Loucy (cell line): ENCODE measurements around the gene JARID2.

Source experiments
- H2AFZ ChIP-seq: fragments of 200-600 bp; sonication (generic); 2 replicates; pipeline ENCODE4 v1.6.0; 2016; ENCODE audit warnings: antibody characterized with exemption, mild to moderate bottlenecking, low read length, moderate library complexity
- H3F3A ChIP-seq: fragments of 200-600 bp; 2 replicates; pipeline ENCODE4 v1.6.0; 2016; ENCODE audit warnings: antibody characterized with exemption, low read depth, mild to moderate bottlenecking
- H3K27me3 ChIP-seq: fragments of 200-600 bp; sonication (generic); 2 replicates; pipeline ENCODE4 v1.6.1; 2014; ENCODE audit warnings: low read length, mild to moderate bottlenecking; ENCODE audit not compliant: insufficient read depth, poor library complexity, severe bottlenecking
- H3K36me3 ChIP-seq: fragments of 200-600 bp; sonication (generic); 2 replicates; pipeline ENCODE4 v1.6.1; 2016; ENCODE audit warnings: low read length; ENCODE audit not compliant: insufficient read depth
- H3K4me1 ChIP-seq: fragments of 200-600 bp; sonication (generic); 2 replicates; pipeline ENCODE4 v1.5.1; 2014; ENCODE audit warnings: low read length, mild to moderate bottlenecking; ENCODE audit not compliant: insufficient read depth, poor library complexity, severe bottlenecking
- H3K4me2 ChIP-seq: fragments of 200-600 bp; sonication (generic); 2 replicates; pipeline ENCODE4 v1.6.0; 2014; ENCODE audit warnings: antibody characterized with exemption, low read length, low read depth, mild to moderate bottlenecking; ENCODE audit not compliant: poor library complexity, severe bottlenecking
- H3K4me3 ChIP-seq: fragments of 200-600 bp; sonication (generic); 2 replicates; pipeline ENCODE4 v1.5.1; 2014; ENCODE audit warnings: low read length, mild to moderate bottlenecking, mixed read lengths; ENCODE audit not compliant: poor library complexity, severe bottlenecking
- H3K79me2 ChIP-seq: fragments of 200-600 bp; sonication (generic); 2 replicates; pipeline ENCODE4 v1.6.1; 2014; ENCODE audit warnings: low read length; ENCODE audit not compliant: insufficient read depth
- H3K9ac ChIP-seq: fragments of 200-600 bp; sonication (generic); 2 replicates; pipeline ENCODE4 v1.6.0; 2014; ENCODE audit warnings: mild to moderate bottlenecking, low read depth, low read length, moderate library complexity; ENCODE audit not compliant: poor library complexity, severe bottlenecking
- H3K9me2 ChIP-seq: fragments of 200-600 bp; sonication (generic); replicated peaks from 2 replicates; pipeline ENCODE4 v1.6.1; 2016; ENCODE audit warnings: low read depth, low read length, mixed read lengths
- H3K9me3 ChIP-seq: fragments of 200-600 bp; sonication (generic); 2 replicates; pipeline ENCODE4 v1.6.1; 2014; ENCODE audit warnings: mild to moderate bottlenecking, antibody characterized with exemption, low read length, low read depth; ENCODE audit not compliant: insufficient read depth
- H4K20me1 ChIP-seq: fragments of 200-600 bp; sonication (generic); 2 replicates; pipeline ENCODE4 v1.6.0; 2014; ENCODE audit warnings: antibody characterized with exemption, low read length, mild to moderate bottlenecking; ENCODE audit not compliant: insufficient read depth, poor library complexity, severe bottlenecking
- CTCF ChIP-seq: fragments of 200-600 bp; sonication (generic); conservative IDR thresholded peaks from 2 replicates; pipeline ENCODE4 v1.5.1; 2014; ENCODE audit warnings: mild to moderate bottlenecking, antibody characterized with exemption, low read length
- EZH2phosphoT487 ChIP-seq: fragments of 200-600 bp; IDR thresholded peaks from 2 replicates; pipeline ENCODE4 v1.6.1; 2018; ENCODE audit warnings: antibody characterized with exemption, mild to moderate bottlenecking, moderate library complexity, borderline replicate concordance

The JARID2 gene

GRCh38 chr6:15374119-15374518, 128.2 kb downstream of the JARID2 start:
- TF ChIP-seq EZH2phosphoT487 (no peak), CTCF (no peak)

GRCh38 chr6:15375018-15375417, 129.1 kb downstream of the JARID2 start:
- TF ChIP-seq CTCF (no peak), EZH2phosphoT487 (no peak)
- H3K79me2 ChIP-seq, result peaks cover 100% of the 10 kb centered on the region
- no peak overlapping the region for H3K4me2 ChIP-seq
- no peaks in the 10 kb centered on the region for H3F3A ChIP-seq
- no peaks in the 10 kb centered on the region for H3K9me3 ChIP-seq
- peaks cover 24% of the 10 kb centered on the region for H3K4me1 ChIP-seq
- no peaks in the 10 kb centered on the region for H3K9me2 ChIP-seq
- H3K27me3 ChIP-seq, result no peaks in the 10 kb centered on the region
- H4K20me1 ChIP-seq, result peaks cover 100% of the 10 kb centered on the region
- H3K36me3 ChIP-seq, result peaks cover 54% of the 10 kb centered on the region; the same call in 1 of the 2 replicates
- H3K4me3 ChIP-seq, result no peak overlapping the region
- no peak overlapping the region for H3K9ac ChIP-seq
- no peak overlapping the region for H2AFZ ChIP-seq

More at GRCh38 chr6:15374119-15374518, 128.2 kb downstream of the JARID2 start:
- no peaks in the 10 kb centered on the region for H3F3A ChIP-seq
- H4K20me1 ChIP-seq, result peaks cover 100% of the 10 kb centered on the region
- H3K4me2 ChIP-seq, result no peak overlapping the region
- no peaks in the 10 kb centered on the region for H3K9me2 ChIP-seq
- no peaks in the 10 kb centered on the region for H3K9me3 ChIP-seq
- no peak overlapping the region for H3K9ac ChIP-seq
- H3K36me3 ChIP-seq, result peaks cover 47% of the 10 kb centered on the region; the same call in 1 of the 2 replicates
- H3K79me2 ChIP-seq, result peaks cover 100% of the 10 kb centered on the region
- H3K4me3 ChIP-seq, result no peak overlapping the region
- H3K27me3 ChIP-seq, result no peaks in the 10 kb centered on the region
- H3K4me1 ChIP-seq, result peaks cover 32% of the 10 kb centered on the region
- no peak overlapping the region for H2AFZ ChIP-seq

GRCh38 chr6:15375638-15376290, 129.9 kb downstream of the JARID2 start:
- Histone ChIP-seq H3K36me3 (peaks cover 62% of the 10 kb centered on the region; the same call in 1 of the 2 replicates), H3K9ac (no peak overlapping the region), H3K9me3 (no peaks in the 10 kb centered on the region), H3K27me3 (no peaks in the 10 kb centered on the region), H3F3A (no peaks in the 10 kb centered on the region), H3K4me1 (peaks cover 24% of the 10 kb centered on the region), H4K20me1 (peaks cover 100% of the 10 kb centered on the region), H3K4me3 (no peak overlapping the region), H3K79me2 (peaks cover 100% of the 10 kb centered on the region), H3K4me2 (no peak overlapping the region), H3K9me2 (no peaks in the 10 kb centered on the region), H2AFZ (no peak overlapping the region)
- TF ChIP-seq EZH2phosphoT487, result no peak
- no peak for TF ChIP-seq CTCF
